HepG2 (cell line): ENCODE measurements around the gene PRSS53. TPM values are rescaled to one million over a fixed set of nuclear protein-coding genes. Genes with fewer than 3 reads are reported as not detected.

ENCODE experiments used
- AGO2 ChIP-seq: fragments of 200-400 bp; formaldehyde crosslinking; optimal IDR thresholded peaks from 2 replicates; pipeline ENCODE3; 2017; ENCODE audit warnings: mild to moderate bottlenecking, low read depth, low read length, moderate library complexity
- FOXP1 ChIP-seq, 2 experiments: fragments of 450-650 bp in 1 of 2; IDR thresholded peaks; 2 replicates each; pipeline ENCODE4 v1.6.1; 2017 to 2018; ENCODE audit warnings: antibody characterized with exemption in 1 of 2
- HMGA1 ChIP-seq: sonication (generic); formaldehyde crosslinking; conservative IDR thresholded peaks from 2 replicates; pipeline ENCODE4 v1.4.0; 2020; ENCODE audit warnings: missing genetic modification reagents
- HNRNPUL1 ChIP-seq: fragments of 200-400 bp; formaldehyde crosslinking; IDR thresholded peaks from 2 replicates; pipeline ENCODE4 v1.6.1; 2017; ENCODE audit warnings: low read depth, mild to moderate bottlenecking, low read length, moderate library complexity
- HOXA3 ChIP-seq: sonication (generic); formaldehyde crosslinking; IDR thresholded peaks from 2 replicates; pipeline ENCODE4 v1.5.0; 2020; ENCODE audit warnings: missing genetic modification reagents
- IRF2 ChIP-seq: IDR thresholded peaks from 2 replicates; pipeline ENCODE4 v1.6.1; 2018; ENCODE audit warnings: missing genetic modification reagents, missing compliant biosample characterization
- JUN ChIP-seq: sonication (generic); formaldehyde crosslinking; IDR thresholded peaks from 2 replicates; pipeline ENCODE4 v1.4.0; 2020; ENCODE audit warnings: mild to moderate bottlenecking, missing genetic modification reagents
- NFKBIZ ChIP-seq: IDR thresholded peaks from 2 replicates; pipeline ENCODE4 v1.6.1; 2018; ENCODE audit warnings: missing genetic modification reagents, missing compliant biosample characterization
- NFRKB ChIP-seq: fragments of 450-650 bp; IDR thresholded peaks from 2 replicates; pipeline ENCODE4 v1.6.1; 2017
- RORA ChIP-seq: sonication (generic); formaldehyde crosslinking; IDR thresholded peaks from 2 replicates; pipeline ENCODE4 v1.5.0; 2020; ENCODE audit warnings: mild to moderate bottlenecking, missing genetic modification reagents, moderate library complexity
- SRF ChIP-seq: IDR thresholded peaks from 2 replicates; pipeline ENCODE4 v1.6.1; 2011; ENCODE audit warnings: mild to moderate bottlenecking, low read depth, low read length, moderate library complexity
- STAG1 ChIP-seq: sonication (generic); formaldehyde crosslinking; IDR thresholded peaks from 2 replicates; pipeline ENCODE4 v1.4.0; 2020; ENCODE audit warnings: missing genetic modification reagents
- SYNCRIP ChIP-seq: fragments of 200-400 bp; formaldehyde crosslinking; IDR thresholded peaks from 2 replicates; pipeline ENCODE4 v1.6.1; 2018; ENCODE audit warnings: mild to moderate bottlenecking, low read depth, low read length; ENCODE audit not compliant: insufficient read depth
- TAF15 ChIP-seq: fragments of 200-400 bp; formaldehyde crosslinking; IDR thresholded peaks from one replicate; pipeline ENCODE4 v1.6.1; 2018; ENCODE audit warnings: mild to moderate bottlenecking, low read depth, low read length; ENCODE audit not compliant: poor library complexity, severe bottlenecking
- XRCC5 ChIP-seq: fragments of 200-400 bp; formaldehyde crosslinking; optimal IDR thresholded peaks from 2 replicates; pipeline ENCODE3; 2017; ENCODE audit warnings: mild to moderate bottlenecking, low read length
- ZBTB42 ChIP-seq: sonication (generic); formaldehyde crosslinking; IDR thresholded peaks from 2 replicates; pipeline ENCODE4 v1.5.0; 2020; ENCODE audit warnings: mild to moderate bottlenecking, missing genetic modification reagents
- ZFP41 ChIP-seq: sonication (generic); formaldehyde crosslinking; IDR thresholded peaks from 2 replicates; pipeline ENCODE4 v1.4.0; 2020; ENCODE audit warnings: mild to moderate bottlenecking, missing genetic modification reagents, borderline replicate concordance
- ZNF20 ChIP-seq: sonication (generic); formaldehyde crosslinking; IDR thresholded peaks from 2 replicates; pipeline ENCODE4 v1.4.0; 2020; ENCODE audit warnings: mild to moderate bottlenecking, moderate library complexity, missing genetic modification reagents
- ZNF496 ChIP-seq: sonication (generic); formaldehyde crosslinking; IDR thresholded peaks from 2 replicates; pipeline ENCODE4 v1.8.1; 2023; ENCODE audit warnings: mild to moderate bottlenecking, moderate library complexity, missing genetic modification reagents; ENCODE audit not compliant: insufficient replicate concordance
- ZNF577 ChIP-seq: sonication (generic); formaldehyde crosslinking; IDR thresholded peaks from 2 replicates; pipeline ENCODE4 v1.4.0; 2020; ENCODE audit warnings: mild to moderate bottlenecking, low read depth, missing genetic modification reagents, borderline replicate concordance
- ZNF639 ChIP-seq: conservative IDR thresholded peaks from 2 replicates; pipeline ENCODE4 v1.6.1; 2018; ENCODE audit warnings: missing genetic modification reagents
- ZSCAN29 ChIP-seq: sonication (generic); formaldehyde crosslinking; conservative IDR thresholded peaks from 2 replicates; pipeline ENCODE4 v1.4.0; 2020; ENCODE audit warnings: mild to moderate bottlenecking, missing genetic modification reagents
- polyA plus RNA-seq, 8 experiments: library from polyadenylated mRNA; depleted of rRNA in 3 of 8; stranded (reverse) in 7 of 8; unstranded in 1 of 8; fragments of >200 nt; fragmentation: Illumina TruSeq in 4 of 8; extraction: Trizol in 4 of 8; gene quantifications; 2 replicates each; pipeline versions ENCODE4 v1.2.1 to v1.2.3, GENCODE V29; 2011 to 2016; ENCODE audit warnings: low read depth in 4 of 8, missing spikeins in 1 of 8, mixed read lengths in 1 of 8; ENCODE audit not compliant: insufficient read depth in 1 of 8
- total RNA-seq, 5 experiments: library from RNA; depleted of rRNA; stranded (reverse); fragments of >200 nt; fragmentation: Illumina TruSeq; extraction: Trizol; gene quantifications; 2 replicates each; pipeline ENCODE4 v1.2.3, GENCODE V29; 2016; ENCODE audit warnings: low read depth in 1 of 5
- TF ChIP-seq, protein P1 (sequence below): sonication (generic); formaldehyde crosslinking; IDR thresholded peaks from 2 replicates; pipeline ENCODE4 v1.4.0; 2020; ENCODE audit warnings: missing genetic modification reagents, borderline replicate concordance
- TF ChIP-seq, protein P2 (sequence below): sonication (generic); formaldehyde crosslinking; IDR thresholded peaks from 2 replicates; pipeline ENCODE4 v1.8.1; 2023; ENCODE audit warnings: missing genetic modification reagents, inconsistent platforms, borderline replicate concordance

Gene PRSS53
- total and polyA plus RNA-seq, 2 of the 13 experiments (the other 11 are each of a cell fraction or from before 2014, with no cell fraction given) = 2.2 to 7.4 TPM

DNA sequence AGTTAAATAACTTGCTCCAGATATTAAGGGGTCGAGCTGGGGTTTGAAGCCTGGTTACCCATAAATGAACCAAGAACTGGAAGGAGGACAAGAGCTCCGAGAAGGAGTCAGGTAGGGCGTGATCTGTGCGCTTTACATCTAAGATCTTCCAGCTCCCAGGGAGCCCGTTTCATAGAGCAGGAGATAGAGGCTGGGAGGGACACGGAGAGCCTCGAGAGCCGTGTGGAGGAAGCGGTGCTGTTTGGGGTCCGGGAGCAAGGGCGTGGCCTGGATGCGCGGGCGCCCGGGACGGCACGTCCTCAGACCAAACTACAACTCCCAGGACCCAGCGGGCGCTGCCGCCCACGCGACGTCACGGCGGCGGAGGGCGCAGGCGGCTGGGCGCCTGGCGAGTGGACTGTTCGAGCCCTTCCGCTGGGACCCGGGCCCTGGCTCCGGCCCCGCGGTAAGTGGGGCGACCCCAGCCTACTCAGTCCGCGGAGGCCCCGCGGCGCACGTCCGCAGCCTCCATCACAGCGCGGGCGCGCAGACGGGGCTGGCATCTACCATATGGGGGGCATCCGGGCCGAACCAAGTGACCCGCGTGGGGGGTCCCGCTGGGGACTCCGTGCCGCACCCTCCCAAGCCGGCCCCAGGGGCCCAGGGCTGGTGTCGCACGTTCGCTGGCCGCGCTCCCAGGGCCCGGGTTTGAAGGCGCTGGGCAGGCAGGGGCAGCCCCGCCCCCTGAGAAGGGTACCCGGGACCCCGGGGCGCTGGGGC, 19.5 kb upstream of the PRSS53 start, which contains the start of gene BCKDK (continued):
- TF ChIP-seq, protein P1, sequence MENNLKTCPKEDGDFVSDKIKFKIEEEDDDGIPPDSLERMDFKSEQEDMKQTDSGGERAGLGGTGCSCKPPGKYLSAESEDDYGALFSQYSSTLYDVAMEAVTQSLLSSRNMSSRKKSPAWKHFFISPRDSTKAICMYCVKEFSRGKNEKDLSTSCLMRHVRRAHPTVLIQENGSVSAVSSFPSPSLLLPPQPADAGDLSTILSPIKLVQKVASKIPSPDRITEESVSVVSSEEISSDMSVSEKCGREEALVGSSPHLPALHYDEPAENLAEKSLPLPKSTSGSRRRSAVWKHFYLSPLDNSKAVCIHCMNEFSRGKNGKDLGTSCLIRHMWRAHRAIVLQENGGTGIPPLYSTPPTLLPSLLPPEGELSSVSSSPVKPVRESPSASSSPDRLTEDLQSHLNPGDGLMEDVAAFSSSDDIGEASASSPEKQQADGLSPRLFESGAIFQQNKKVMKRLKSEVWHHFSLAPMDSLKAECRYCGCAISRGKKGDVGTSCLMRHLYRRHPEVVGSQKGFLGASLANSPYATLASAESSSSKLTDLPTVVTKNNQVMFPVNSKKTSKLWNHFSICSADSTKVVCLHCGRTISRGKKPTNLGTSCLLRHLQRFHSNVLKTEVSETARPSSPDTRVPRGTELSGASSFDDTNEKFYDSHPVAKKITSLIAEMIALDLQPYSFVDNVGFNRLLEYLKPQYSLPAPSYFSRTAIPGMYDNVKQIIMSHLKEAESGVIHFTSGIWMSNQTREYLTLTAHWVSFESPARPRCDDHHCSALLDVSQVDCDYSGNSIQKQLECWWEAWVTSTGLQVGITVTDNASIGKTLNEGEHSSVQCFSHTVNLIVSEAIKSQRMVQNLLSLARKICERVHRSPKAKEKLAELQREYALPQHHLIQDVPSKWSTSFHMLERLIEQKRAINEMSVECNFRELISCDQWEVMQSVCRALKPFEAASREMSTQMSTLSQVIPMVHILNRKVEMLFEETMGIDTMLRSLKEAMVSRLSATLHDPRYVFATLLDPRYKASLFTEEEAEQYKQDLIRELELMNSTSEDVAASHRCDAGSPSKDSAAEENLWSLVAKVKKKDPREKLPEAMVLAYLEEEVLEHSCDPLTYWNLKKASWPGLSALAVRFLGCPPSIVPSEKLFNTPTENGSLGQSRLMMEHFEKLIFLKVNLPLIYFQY (CRISPR knock-in tag) = no peak
- TF ChIP-seq SYNCRIP = no peak
- TF ChIP-seq ZBTB42 (CRISPR knock-in tag) = 0 out of 2 replicates have a peak, but pooled peaks have one; percentile 8
- TF ChIP-seq ZFP41 (CRISPR knock-in tag) = no peak; the same call in 1 of the 2 replicates
- peak; percentile 93 for TF ChIP-seq IRF2 (CRISPR knock-in tag)
- no peak for TF ChIP-seq JUN (CRISPR knock-in tag)
- no peak for TF ChIP-seq ZNF577 (CRISPR knock-in tag)
- TF ChIP-seq RORA (CRISPR knock-in tag) = no peak
- peak; percentile 63 for TF ChIP-seq XRCC5
- no peak for TF ChIP-seq FOXP1 (IDR thresholded peaks at IDR 0.05)
- no peak for TF ChIP-seq FOXP1 (CRISPR knock-in tag; IDR thresholded peaks at IDR 0.05)
- peak; percentile 76 for TF ChIP-seq TAF15
- TF ChIP-seq HMGA1 (CRISPR knock-in tag) = no peak
- 0 out of 2 replicates have a peak, but pooled peaks have one; percentile 16 for TF ChIP-seq NFKBIZ (CRISPR knock-in tag)
- peak; percentile 73 for TF ChIP-seq AGO2
- no peak; the same call in none of the 2 replicates for TF ChIP-seq ZNF20 (CRISPR knock-in tag)
- TF ChIP-seq ZNF639 (CRISPR knock-in tag) = no peak; the same call in 1 of the 2 replicates
- no peak for TF ChIP-seq SRF
- TF ChIP-seq HNRNPUL1 = no peak
- TF ChIP-seq STAG1 (CRISPR knock-in tag) = 0 out of 2 replicates have a peak, but pooled peaks have one; percentile 7
- peak; percentile 85 for TF ChIP-seq ZSCAN29 (CRISPR knock-in tag)
- TF ChIP-seq, protein P2, sequence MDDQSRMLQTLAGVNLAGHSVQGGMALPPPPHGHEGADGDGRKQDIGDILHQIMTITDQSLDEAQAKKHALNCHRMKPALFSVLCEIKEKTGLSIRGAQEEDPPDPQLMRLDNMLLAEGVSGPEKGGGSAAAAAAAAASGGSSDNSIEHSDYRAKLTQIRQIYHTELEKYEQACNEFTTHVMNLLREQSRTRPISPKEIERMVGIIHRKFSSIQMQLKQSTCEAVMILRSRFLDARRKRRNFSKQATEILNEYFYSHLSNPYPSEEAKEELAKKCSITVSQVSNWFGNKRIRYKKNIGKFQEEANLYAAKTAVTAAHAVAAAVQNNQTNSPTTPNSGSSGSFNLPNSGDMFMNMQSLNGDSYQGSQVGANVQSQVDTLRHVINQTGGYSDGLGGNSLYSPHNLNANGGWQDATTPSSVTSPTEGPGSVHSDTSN (CRISPR knock-in tag) = 0 out of 2 replicates have a peak, but pooled peaks have one; percentile 60
- no peak for TF ChIP-seq ZNF496 (CRISPR knock-in tag)
- no peak for TF ChIP-seq NFRKB
- peak; percentile 98 for TF ChIP-seq HOXA3
